Natural killer cell treated with Interleukin-12 subunit alpha and Interleukin-12 subunit beta and Interleukin-15 and Interleukin-18, amount 100 ng/mL, for 72 hours (primary cell): ENCODE results near the gene FER. TPM values are rescaled to one million over a fixed set of nuclear protein-coding genes. Genes with fewer than 3 reads are reported as not detected.
A peak's percentile ranks its signal among the peaks of the same experiment; 100 is the strongest.
"Not testable (repeated sequence)": the region's sequence is repeated elsewhere in the genome, so short reads cannot be mapped to it uniquely, and the experiment has no call there.

ENCODE experiments used
- ATAC-seq, 2 donors: fragments of 150-1000 bp; cut with Tn5 transposase in 1 of 2; sonication (Bioruptor Pico), chemical (Tn5 transposase) in 1 of 2; 2 replicates each; pipeline ENCODE4 v1.10.0; 2021
- DNase-seq: peaks from one replicate; pipeline ENCODE4 v3.0.0; 2022; ENCODE audit warnings: low spot score
- H3K27ac Mint-ChIP-seq, 2 donors: 1 replicate in 1 of 2; 2 replicates in 1 of 2; pipeline ENCODE4 v1.8.0; 2022; ENCODE audit warnings: mixed read lengths in 2 of 2, mild to moderate bottlenecking in 1 of 2, moderate library complexity in 1 of 2
- H3K27me3 Mint-ChIP-seq, 2 donors: 1 replicate in 1 of 2; 2 replicates in 1 of 2; pipeline ENCODE4 v1.8.0; 2022; ENCODE audit warnings: mixed read lengths in 2 of 2
- H3K36me3 Mint-ChIP-seq: one replicate; pipeline ENCODE4 v1.8.0; 2022; ENCODE audit warnings: mixed read lengths
- H3K4me1 Mint-ChIP-seq, 2 donors: 1 replicate in 1 of 2; 2 replicates in 1 of 2; pipeline ENCODE4 v1.8.0; 2022; ENCODE audit warnings: low read depth in 2 of 2, mixed read lengths in 2 of 2, mild to moderate bottlenecking in 1 of 2
- H3K4me3 Mint-ChIP-seq: one replicate; pipeline ENCODE4 v1.8.0; 2022; ENCODE audit warnings: mixed read lengths
- H3K9me3 Mint-ChIP-seq: 2 replicates; pipeline ENCODE4 v1.8.0; 2022; ENCODE audit warnings: mixed read lengths
- total RNA-seq, 2 donors: library from RNA; stranded (reverse); gene quantifications; one replicate each; pipeline ENCODE4 v1.2.3, GENCODE V29; 2022

FER gene
- total RNA-seq, 2 donors from 2014 or later = 13.4 to 22.1 TPM

- ATAC-seq = no peak
- Mint-ChIP-seq H3K9me3 (peaks cover 15% of the 10 kb centered on the region), H3K4me3 (no peak overlapping the region), H3K36me3 (peaks cover 14% of the 10 kb centered on the region), H3K27ac (no peak overlapping the region), H3K27me3 (no peaks in the 10 kb centered on the region), H3K4me1 (no peaks in the 10 kb centered on the region)
- DNase-seq = no peak
These were observed 250.0 kb downstream of the FER start for GRCh38 chr5:108997720-108998119.

- peaks cover 14% of the 10 kb centered on the region for H3K36me3 Mint-ChIP-seq
- H3K9me3 Mint-ChIP-seq = peaks cover 15% of the 10 kb centered on the region
- no peak overlapping the region for H3K27ac Mint-ChIP-seq
- H3K4me1 Mint-ChIP-seq = no peaks in the 10 kb centered on the region
- H3K4me3 Mint-ChIP-seq = no peak overlapping the region
- no peaks in the 10 kb centered on the region for H3K27me3 Mint-ChIP-seq
- ATAC-seq (no peak), DNase-seq (no peak)
These were observed 250.5 kb downstream of the FER start for GRCh38 chr5:108998216-108998615.

- no peak for DNase-seq
- H3K4me3 Mint-ChIP-seq = no peak overlapping the region
- H3K36me3 Mint-ChIP-seq = no peaks in the 10 kb centered on the region
- H3K9me3 Mint-ChIP-seq = peaks cover 3% of the 10 kb centered on the region
- no peak for ATAC-seq
- H3K27me3 Mint-ChIP-seq = no peaks in the 10 kb centered on the region
- H3K4me1 Mint-ChIP-seq = peaks cover 0 to 4% of the 10 kb centered on the region in 2 donors
- H3K27ac Mint-ChIP-seq = no peak overlapping the region
These were observed 256.2 kb downstream of the FER start for GRCh38 chr5:109003928-109004327.

- no peaks in the 10 kb centered on the region for H3K36me3 Mint-ChIP-seq
- H3K9me3 Mint-ChIP-seq = peaks cover 3% of the 10 kb centered on the region
- no peak overlapping the region for H3K4me3 Mint-ChIP-seq
- H3K27me3 Mint-ChIP-seq = no peaks in the 10 kb centered on the region
- DNase-seq = no peak
- H3K4me1 Mint-ChIP-seq = peaks cover 0 to 4% of the 10 kb centered on the region in 2 donors
- no peak overlapping the region for H3K27ac Mint-ChIP-seq
- ATAC-seq = no peak
These were observed 257.8 kb downstream of the FER start for GRCh38 chr5:109005297-109006009.

- no peak for ATAC-seq
- H3K9me3 Mint-ChIP-seq = peaks cover 2% of the 10 kb centered on the region
- no peak overlapping the region for H3K27ac Mint-ChIP-seq
- H3K36me3 Mint-ChIP-seq = no peaks in the 10 kb centered on the region
- H3K4me3 Mint-ChIP-seq = no peak overlapping the region
- H3K4me1 Mint-ChIP-seq = peaks cover 0 to 4% of the 10 kb centered on the region in 2 donors
- DNase-seq = no peak
- H3K27me3 Mint-ChIP-seq = no peaks in the 10 kb centered on the region
These were observed 258.4 kb downstream of the FER start for GRCh38 chr5:109006129-109006528.

- ATAC-seq = peak; percentile 53 to 56
- no peak for DNase-seq
- H3K4me3 Mint-ChIP-seq = no peak overlapping the region
- peaks cover 4% of the 10 kb centered on the region for H3K36me3 Mint-ChIP-seq
- H3K9me3 Mint-ChIP-seq = no peaks in the 10 kb centered on the region
- H3K27me3 Mint-ChIP-seq = no peaks in the 10 kb centered on the region
- H3K27ac Mint-ChIP-seq = no peak overlapping the region
- peaks cover 7 to 13% of the 10 kb centered on the region in 2 donors for H3K4me1 Mint-ChIP-seq
These were observed 268.6 kb downstream of the FER start for GRCh38 chr5:109016300-109016699.

- Mint-ChIP-seq H3K9me3 (no peaks in the 10 kb centered on the region), H3K27me3 (no peaks in the 10 kb centered on the region), H3K4me1 (peaks cover 0 to 3% of the 10 kb centered on the region in 2 donors), H3K36me3 (no peaks in the 10 kb centered on the region), H3K27ac (no peak overlapping the region), H3K4me3 (no peak overlapping the region)
- no peak for DNase-seq
- ATAC-seq = no peak
These were observed 274.4 kb downstream of the FER start for GRCh38 chr5:109022056-109022455.

GRCh38 chr5:109025729-109026128 is 278.0 kb downstream of the FER start:
- not testable (repeated sequence) for H3K27me3 Mint-ChIP-seq, H3K27ac Mint-ChIP-seq, H3K9me3 Mint-ChIP-seq, H3K4me1 Mint-ChIP-seq, ATAC-seq, H3K4me3 Mint-ChIP-seq, H3K36me3 Mint-ChIP-seq, DNase-seq

- ATAC-seq (no peak), DNase-seq (no peak)
- Mint-ChIP-seq H3K27ac (no peak overlapping the region), H3K4me3 (no peak overlapping the region), H3K36me3 (no peaks in the 10 kb centered on the region), H3K27me3 (no peaks in the 10 kb centered on the region), H3K4me1 (peaks cover 0 to 5% of the 10 kb centered on the region in 2 donors), H3K9me3 (no peaks in the 10 kb centered on the region)
These were observed 280.4 kb downstream of the FER start for GRCh38 chr5:109027983-109028607.

GRCh38 chr5:109028608-109029299 is 281.1 kb downstream of the FER start:
- no peaks in the 10 kb centered on the region for H3K27me3 Mint-ChIP-seq
- H3K4me3 Mint-ChIP-seq = no peak overlapping the region
- H3K9me3 Mint-ChIP-seq = no peaks in the 10 kb centered on the region
- ATAC-seq = no peak
- peaks cover 0 to 5% of the 10 kb centered on the region in 2 donors for H3K4me1 Mint-ChIP-seq
- no peak for DNase-seq
- no peak overlapping the region for H3K27ac Mint-ChIP-seq
- no peaks in the 10 kb centered on the region for H3K36me3 Mint-ChIP-seq

GRCh38 chr5:109029847-109030246 is 282.1 kb downstream of the FER start:
- DNase-seq = no peak
- ATAC-seq = no peak
- Mint-ChIP-seq H3K27ac (no peak overlapping the region), H3K4me3 (no peak overlapping the region), H3K36me3 (no peaks in the 10 kb centered on the region), H3K27me3 (no peaks in the 10 kb centered on the region), H3K9me3 (no peaks in the 10 kb centered on the region), H3K4me1 (peaks cover 6 to 8% of the 10 kb centered on the region in 2 donors)

GRCh38 chr5:109030360-109031143 is 282.9 kb downstream of the FER start:
- Mint-ChIP-seq H3K27me3 (no peaks in the 10 kb centered on the region), H3K4me1 (peaks cover 6 to 8% of the 10 kb centered on the region in 2 donors)

GRCh38 chr5:109034306-109034705 is 286.6 kb downstream of the FER start:
- no peak overlapping the region for H3K27ac Mint-ChIP-seq

More at GRCh38 chr5:109030360-109031143, 282.9 kb downstream of the FER start:
- Mint-ChIP-seq H3K4me3 (no peak overlapping the region), H3K36me3 (no peaks in the 10 kb centered on the region), H3K9me3 (no peaks in the 10 kb centered on the region), H3K27ac (no peak overlapping the region)
- ATAC-seq (no peak), DNase-seq (no peak)

More at GRCh38 chr5:109034306-109034705, 286.6 kb downstream of the FER start:
- Mint-ChIP-seq H3K4me1 (peaks cover 6 to 8% of the 10 kb centered on the region in 2 donors), H3K9me3 (no peaks in the 10 kb centered on the region), H3K36me3 (no peaks in the 10 kb centered on the region), H3K4me3 (no peak overlapping the region), H3K27me3 (no peaks in the 10 kb centered on the region)
- DNase-seq = no peak
- ATAC-seq = no peak
